NCI-H345 treated with DMSO at 0.1 percent for 48 hours (cell line): ENCODE measurements around the gene ARID3A.

Source experiments
- DNase-seq: peaks from one replicate; lab custom pipeline; 2025; ENCODE audit not compliant: unreplicated experiment; lab: John Stamatoyannopoulos, UW

ARID3A gene

GRCh38 chr19:960601-960938 lies 34.7 kb downstream of the ARID3A start:
- DNase-seq = no peak

- DNase-seq = no peak
Observed at GRCh38 chr19:961866-962620, 36.2 kb downstream of the ARID3A start.

DNA sequence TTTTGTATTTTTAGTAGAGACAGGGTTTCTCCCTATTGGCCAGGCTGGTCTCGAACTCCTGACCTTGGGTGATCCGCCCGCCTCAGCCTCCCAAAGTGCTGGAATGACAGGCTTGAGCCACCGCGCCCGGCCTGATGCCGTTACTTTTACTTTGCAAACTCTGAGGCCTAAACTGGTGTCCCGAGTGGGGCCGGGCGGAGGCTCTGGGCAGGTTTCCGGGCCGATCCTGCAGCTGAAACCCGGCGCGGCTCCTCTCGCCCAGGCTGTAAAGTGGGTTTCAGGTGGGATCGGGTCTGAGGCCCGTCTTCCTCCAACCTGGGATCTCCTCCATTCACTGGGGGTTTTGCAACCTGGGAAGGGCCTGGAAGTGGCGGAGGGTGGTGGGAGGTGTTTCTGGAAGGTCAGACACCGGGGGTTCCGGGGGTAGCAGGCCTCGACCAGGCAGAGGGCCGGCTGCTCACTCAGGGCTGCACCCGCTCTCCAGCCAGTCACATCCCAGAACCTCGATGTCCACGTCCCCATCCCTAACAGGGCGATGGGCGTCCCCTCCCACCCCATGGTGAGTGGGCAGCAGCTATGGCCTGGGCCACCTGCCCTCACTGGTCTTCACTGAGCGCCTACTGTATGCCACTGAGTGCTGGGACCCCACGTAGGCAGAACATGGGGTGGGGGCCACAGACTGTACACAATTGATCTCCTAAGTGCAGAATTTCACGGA lies 37.0 kb downstream of the ARID3A start:
- DNase-seq = no peak

DNA sequence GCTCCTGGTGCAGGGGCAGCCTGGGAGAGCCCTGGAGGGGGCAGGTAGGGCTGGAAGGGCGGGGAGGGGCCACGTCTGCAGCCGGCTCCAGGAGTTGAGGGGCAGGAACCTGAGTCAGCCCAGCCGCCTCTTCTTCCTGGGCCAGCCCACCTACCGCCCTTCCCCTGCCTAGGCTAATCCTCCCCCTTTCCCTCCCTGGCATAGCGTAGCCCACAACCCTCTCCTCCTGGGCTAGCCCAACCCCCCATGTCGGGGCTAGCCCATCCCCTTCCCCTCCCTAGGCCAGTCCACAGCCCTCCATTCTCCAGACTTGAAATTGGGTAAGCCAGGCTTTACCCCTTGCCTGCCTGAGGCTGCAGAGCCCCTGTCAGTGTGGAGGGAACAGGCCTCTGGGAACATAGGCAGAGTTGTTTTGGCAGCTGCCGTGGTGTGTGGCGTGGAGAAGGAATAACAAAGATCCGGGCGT lies 37.7 kb downstream of the ARID3A start:
- no peak for DNase-seq

- no peak for DNase-seq
Observed at GRCh38 chr19:964116-964520, 38.3 kb downstream of the ARID3A start.

DNA sequence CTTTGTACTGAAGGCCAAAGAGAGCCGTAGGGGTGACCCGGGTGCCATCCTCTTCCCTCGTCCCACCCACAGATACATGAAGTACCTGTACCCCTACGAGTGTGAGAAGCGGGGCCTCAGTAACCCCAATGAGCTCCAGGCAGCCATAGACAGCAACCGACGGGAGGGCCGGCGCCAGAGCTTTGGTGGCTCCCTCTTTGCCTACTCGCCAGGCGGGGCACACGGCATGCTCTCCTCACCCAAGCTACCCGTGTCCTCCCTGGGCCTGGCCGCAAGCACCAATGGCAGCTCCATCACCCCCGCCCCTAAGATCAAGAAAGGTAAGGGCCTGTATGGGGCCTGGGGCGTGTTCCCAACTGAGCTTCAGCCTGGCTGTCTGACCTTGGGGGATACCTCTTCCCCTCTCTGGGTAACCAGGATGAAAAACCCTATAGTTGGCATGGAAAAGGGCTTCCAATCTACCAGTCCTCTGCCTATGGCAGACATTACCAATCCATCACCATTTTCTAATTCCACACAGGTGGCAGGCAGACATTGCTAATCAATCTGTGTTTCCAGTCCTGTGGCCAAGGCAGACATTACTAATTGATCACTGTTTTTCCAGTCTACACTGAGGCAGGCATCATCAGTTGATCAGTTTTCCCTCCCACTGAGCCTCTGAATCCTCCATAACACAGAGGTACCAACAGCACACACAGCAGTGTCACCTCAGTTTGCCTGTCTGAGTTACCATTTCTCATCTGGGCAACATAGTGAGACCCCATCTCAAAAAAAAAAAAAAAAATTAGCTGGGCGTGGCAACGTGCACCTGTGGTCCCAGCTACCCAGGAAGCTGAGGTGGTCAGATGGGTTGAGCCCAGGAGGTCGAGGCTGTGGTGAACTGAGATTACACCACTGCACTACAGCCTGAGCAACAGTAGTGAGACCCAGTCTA lies 39.2 kb downstream of the ARID3A start:
- DNase-seq = no peak

DNA sequence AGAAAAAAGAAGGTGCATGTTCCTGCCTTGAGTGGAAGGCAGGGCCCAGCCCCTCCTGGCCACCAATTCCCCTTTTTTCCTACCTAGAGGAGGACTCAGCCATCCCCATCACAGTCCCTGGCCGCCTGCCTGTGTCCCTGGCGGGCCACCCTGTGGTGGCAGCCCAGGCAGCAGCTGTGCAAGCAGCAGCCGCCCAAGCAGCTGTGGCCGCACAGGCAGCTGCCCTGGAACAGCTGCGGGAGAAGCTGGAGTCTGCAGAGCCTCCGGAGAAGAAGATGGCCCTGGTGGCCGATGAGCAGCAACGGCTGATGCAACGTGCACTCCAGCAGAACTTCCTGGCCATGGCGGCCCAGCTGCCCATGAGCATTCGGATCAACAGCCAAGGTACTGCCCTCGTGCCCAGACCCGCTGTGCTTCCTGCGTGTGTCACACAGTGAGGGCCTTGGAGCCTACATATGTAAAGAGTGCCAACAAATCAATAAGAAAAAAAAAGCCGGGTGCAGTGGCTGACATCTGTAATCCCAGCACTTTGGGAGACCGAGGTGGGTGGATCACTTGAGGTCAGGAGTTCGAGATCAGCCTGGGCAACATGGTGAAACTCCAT lies 40.8 kb downstream of the ARID3A start:
- no peak for DNase-seq

- no peak for DNase-seq
Observed at GRCh38 chr19:970695-971094, 44.9 kb downstream of the ARID3A start.

GRCh38 chr19:971795-972194 lies 46.0 kb downstream of the ARID3A start:
- DNase-seq = no peak

DNA sequence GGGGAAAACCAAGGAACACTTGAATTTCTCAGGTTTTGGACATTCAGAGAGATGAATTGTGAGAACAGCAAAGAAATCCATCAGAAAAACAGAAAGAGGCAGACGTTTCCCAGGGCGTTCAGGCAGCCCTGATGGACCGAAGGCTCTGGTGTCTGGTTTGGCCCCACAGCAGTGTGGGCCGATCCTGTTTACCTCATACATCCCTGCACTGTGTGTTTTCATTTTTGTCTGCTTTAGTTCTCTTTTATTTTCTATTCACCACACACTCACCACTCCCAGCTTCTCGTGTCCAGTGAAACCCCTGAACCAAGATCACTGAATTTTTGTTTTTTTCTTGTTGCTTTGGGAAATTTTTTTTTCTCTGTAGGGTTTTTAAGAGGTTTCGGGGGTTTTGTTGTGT lies 46.4 kb downstream of the ARID3A start:
- DNase-seq = no peak

GRCh38 chr19:973726-974563 lies 48.1 kb downstream of the ARID3A start:
- DNase-seq = no peak

DNA sequence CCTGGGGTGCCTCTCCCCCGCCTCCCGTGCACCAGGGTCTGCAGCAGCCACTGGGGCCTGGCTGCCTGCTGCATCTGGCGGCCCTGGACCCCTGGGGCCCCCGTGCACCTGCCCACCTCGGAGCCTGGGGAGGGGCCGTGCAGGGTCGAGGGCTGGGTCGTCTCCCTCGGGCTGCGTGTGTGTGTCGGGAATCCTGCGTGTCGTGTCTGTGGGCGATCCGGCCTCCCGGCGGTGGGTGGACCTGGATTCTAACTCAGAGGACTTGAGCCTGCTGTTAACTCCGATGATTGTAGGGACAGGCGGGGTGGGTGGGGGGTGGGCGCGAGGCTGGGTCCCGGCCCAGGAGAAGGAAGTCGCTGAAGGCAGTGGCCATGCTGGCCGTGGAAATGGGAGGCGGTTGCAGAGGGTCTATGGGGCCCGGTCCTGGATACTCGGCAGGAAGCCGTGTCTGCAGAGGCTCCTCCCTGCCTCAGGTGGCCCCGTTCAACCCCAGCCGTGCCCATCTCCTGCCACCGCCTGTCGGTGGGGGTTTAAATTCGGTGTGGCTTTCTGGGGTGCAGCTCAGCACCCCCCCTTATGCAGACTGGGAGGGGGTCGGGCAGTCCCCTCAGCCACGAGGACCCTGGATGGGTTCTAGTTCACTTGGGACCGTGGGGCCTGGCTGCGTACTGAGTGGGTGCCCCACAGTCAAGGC lies 48.9 kb downstream of the ARID3A start:
- DNase-seq = no peak

DNA sequence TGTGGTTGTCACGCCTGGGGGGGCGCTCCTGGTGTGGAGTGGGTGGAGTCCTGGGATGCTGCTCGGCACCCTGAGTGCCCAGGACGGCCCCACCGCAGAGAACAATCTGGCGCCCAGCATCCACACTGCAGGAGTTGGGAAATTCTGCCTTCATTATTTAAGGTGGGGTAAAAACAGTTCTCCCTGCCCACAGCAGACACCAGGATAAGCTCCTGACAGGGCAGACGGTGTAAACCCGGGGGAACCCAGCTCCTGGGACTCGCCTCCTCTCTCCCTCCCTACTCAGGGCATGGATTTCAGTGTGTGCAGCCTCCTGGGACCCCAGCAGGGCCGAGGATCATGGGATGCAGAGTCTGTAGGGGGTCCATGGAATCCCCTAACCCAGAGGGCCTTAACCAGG lies 50.6 kb downstream of the ARID3A start:
- no peak for DNase-seq

GRCh38 chr19:977058-977464 lies 51.2 kb downstream of the ARID3A start:
- DNase-seq = no peak

- no peak for DNase-seq
Observed at GRCh38 chr19:979318-979741, 53.5 kb downstream of the ARID3A start.

DNA sequence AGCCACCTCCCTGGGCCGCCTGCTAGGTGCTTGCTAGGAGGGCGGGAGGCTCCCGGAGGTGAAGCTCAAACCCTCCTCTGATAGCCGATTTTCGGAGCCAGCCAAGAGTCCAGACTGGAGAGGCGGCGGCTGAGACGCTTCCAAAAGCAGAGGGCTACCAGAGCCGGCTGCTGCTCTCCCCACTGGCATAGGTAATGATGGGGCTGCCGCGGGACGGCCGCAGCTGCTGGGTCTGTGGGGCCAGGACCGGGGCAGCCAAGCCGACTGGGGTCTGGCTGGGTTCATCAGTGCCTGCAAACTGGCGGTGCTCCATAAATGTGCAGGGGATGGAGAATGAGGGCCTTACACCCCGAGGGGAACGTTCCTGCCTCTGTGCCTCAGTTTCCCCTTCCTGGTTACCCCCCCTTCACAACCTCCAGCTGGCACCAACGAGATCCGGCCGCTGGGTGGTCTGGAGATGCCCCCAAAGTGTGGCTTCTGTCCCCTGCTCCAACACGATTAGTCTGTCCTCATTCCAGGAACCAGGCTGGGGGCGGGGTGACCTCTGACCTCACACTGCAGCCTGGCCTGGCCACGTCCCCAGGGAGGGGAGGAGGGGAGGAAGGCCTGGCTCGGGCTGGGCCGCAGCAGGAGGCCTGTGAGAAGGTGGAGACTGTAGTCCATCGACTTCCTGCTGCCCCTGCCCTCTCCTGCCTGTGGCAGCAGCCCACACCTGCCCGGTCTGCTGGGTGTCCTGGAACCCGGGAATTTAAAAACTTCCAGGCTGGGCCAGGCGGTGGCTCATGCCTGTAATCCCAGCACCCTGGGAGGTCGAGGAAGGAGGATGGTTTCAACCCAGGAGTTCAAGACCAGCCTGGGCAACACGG lies 54.5 kb downstream of the ARID3A start:
- no peak for DNase-seq

DNA sequence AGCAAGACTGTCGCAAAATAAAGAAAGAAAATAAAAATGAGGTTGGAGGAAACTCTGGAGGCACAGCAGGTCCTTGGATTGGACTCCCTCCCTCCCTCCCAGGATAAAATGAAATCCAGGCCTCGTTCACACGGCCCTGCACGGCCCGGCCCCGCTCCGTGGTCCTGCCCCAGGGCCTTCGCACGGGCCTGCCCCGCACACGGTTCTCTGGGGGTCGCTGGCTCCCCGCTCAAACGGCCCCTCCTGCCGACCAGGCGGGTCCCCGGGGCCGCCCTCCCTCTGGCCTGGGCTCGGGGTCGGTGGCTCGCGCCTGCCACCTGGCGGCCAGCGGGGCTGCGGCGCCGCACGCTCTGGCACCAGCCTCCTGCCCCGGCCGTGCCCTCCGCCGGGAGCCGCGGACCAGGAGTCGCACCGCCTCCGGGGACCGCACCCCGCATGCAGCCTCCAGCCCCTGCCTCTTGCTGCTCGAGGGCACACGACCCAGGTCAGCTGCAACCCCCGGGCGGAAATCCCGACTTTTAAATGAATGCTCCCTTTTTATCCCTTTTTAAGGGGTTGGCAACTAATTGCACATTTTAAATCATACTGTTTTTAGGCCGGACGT lies 56.8 kb downstream of the ARID3A start:
- no peak for DNase-seq
